ENCODE measurements around the gene F11R. TPM values are rescaled to one million over a fixed set of nuclear protein-coding genes. Genes with fewer than 3 reads are reported as not detected.

The F11R gene
- total and polyA plus RNA-seq, 2 donors (not counting 1 experiment from before 2014, with no cell fraction given), result 16.4 to 17.3 TPM

DNA sequence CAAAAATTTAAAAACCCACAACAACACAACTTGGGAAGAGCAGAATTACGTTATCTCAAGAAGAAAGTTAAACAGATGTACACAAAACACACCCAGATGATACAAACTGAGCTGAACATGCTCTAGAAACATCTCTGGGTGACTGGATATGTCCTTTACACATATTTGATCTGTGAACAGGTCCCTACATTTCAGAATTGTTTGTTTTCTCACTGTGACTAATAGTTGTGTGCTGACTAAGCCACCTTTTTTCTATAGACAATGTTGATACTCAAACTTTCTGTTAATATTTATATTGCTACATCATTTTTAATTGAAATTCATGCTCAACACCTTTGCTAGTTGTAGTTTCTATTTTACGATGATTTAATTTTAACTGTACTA, 1.0 kb upstream of the F11R start:
- Mint-ChIP-seq H3K27ac (no peak overlapping the region), H3K4me3 (peak overlapping the region; percentile 96), H3K27me3 (no peaks in the 10 kb centered on the region), H3K9me3 (ENCODE audit: insufficient read depth) (peaks cover 3% of the 10 kb centered on the region), H3K4me1 (peaks cover 24% of the 10 kb centered on the region)
- H3K27me3 ChIP-seq (replicated peaks in 1 of 4; ENCODE audit: control extremely low read depth in 1 of 4, control insufficient read depth in 3 of 4, insufficient read depth in 4 of 4, low read length in 3 of 4), result no peaks in the 10 kb centered on the region
- ChIA-PET CTCF (interaction anchor here (1.2 to 2.4 kb wide), 5 partner anchors 10 to 76 kb away, joined by 4 to 24 read pairs (median 7); partner anchors contain the start of genes ARHGAP30 and KLHDC9), POLR2A (interaction anchor here (0.8 to 1.9 kb wide), 3 partner anchors 9 to 39 kb away, joined by 3 to 20 read pairs (median 4); partner anchors contain the start of gene USF1)
- H3K4me2 ChIP-seq (replicated peaks; ENCODE audit: low read depth, low read length, poor library complexity, severe bottlenecking), result peak overlapping the region; percentile 99
- H3K4me1 ChIP-seq (ENCODE audit: control insufficient read depth in 2 of 2, insufficient read depth in 2 of 2, low read length in 2 of 2), result peaks cover 22 to 23% of the 10 kb centered on the region in 2 donors
- H2AFZ ChIP-seq (ENCODE audit: insufficient read depth, low read depth, low read length, poor library complexity, severe bottlenecking), result peak overlapping the region; percentile 72
- TF ChIP-seq EZH2 (IDR thresholded peaks at IDR 0.05; ENCODE audit: borderline replicate concordance, insufficient read depth, low read depth, low read length, poor library complexity, severe bottlenecking) (no peak), CTCF (IDR thresholded peaks at IDR 0.05) (no peak)
- peaks cover 0 to 3% (median 0%) of the 10 kb centered on the region in 3 donors for H3K9me3 ChIP-seq (ENCODE audit: control extremely low read depth in 1 of 3, control insufficient read depth in 2 of 3, insufficient read depth in 1 of 3, low read length in 2 of 3)
- WGBS (ENCODE audit: insufficient coverage), result no CpG with 5 or more reads among the region's 2 CpGs
- peaks cover 5% of the 10 kb centered on the region for H3K79me2 ChIP-seq (ENCODE audit: control insufficient read depth, insufficient read depth, low read length)
- H4K20me1 ChIP-seq (ENCODE audit: control insufficient read depth, insufficient read depth, low read length, poor library complexity, severe bottlenecking), result no peaks in the 10 kb centered on the region
- DNase-seq (no peak), ATAC-seq (ENCODE audit: low read depth) (no peak)
- peaks cover 1 to 5% of the 10 kb centered on the region in 2 experiments for H3K36me3 ChIP-seq (replicated peaks in 1 of 2; ENCODE audit: control extremely low read depth in 1 of 2, control insufficient read depth in 1 of 2, extremely low read depth in 1 of 2, insufficient read depth in 2 of 2, low read length in 1 of 2)
- no peak overlapping the region for H3K9ac ChIP-seq (ENCODE audit: low read length)
- intact Hi-C loops (cut with micrococcal nuclease), result loop anchor here (1.0 to 5.0 kb wide), 5 partner anchors 9 to 75 kb away; partner anchors contain the start of genes KLHDC9, TSTD1 and USF1
- H3K4me3 ChIP-seq (ENCODE audit: control extremely low read depth in 1 of 5, extremely low read depth in 1 of 5, insufficient read depth in 1 of 5, low read depth in 2 of 5, low read length in 4 of 5), result no peak overlapping the region
- H3K27ac ChIP-seq (ENCODE audit: low read length in 2 of 2), result peak overlapping the region in 1 of 2 donors; percentile 72
